ENCODE results near the gene SFXN5.
A peak's percentile ranks its signal among the peaks of the same experiment; 100 is the strongest.

- TF ChIP-seq CTCF (conservative IDR thresholded peaks at IDR 0.05 in 1 of 2, IDR thresholded peaks at IDR 0.05 in 1 of 2; ENCODE audit: extremely low read depth in 1 of 2, insufficient read depth in 1 of 2, low read depth in 1 of 2, low read length in 2 of 2) (peak in 1 of 2 donors; percentile 9), EZH2 (IDR thresholded peaks at IDR 0.05; ENCODE audit: borderline replicate concordance, low read length) (no peak)
These were observed 119.2 kb downstream of the SFXN5 start for GRCh38 chr2:72952110-72952823.
